Trophoblast cell (in vitro differentiated cells and primary cell): ENCODE results near the gene CTSA.

ENCODE experiments used
- DNase-seq, 2 donors: peaks; one replicate each; pipeline ENCODE4 v3.0.0-alpha.2; 2016
- H2AFZ ChIP-seq: 2 replicates; pipeline ENCODE4 v1.6.1; 2013; ENCODE audit warnings: low read length, moderate library complexity, mild to moderate bottlenecking; ENCODE audit not compliant: insufficient read depth, poor library complexity
- H2AK5ac ChIP-seq: 2 replicates; pipeline ENCODE4 v1.6.1; 2013; ENCODE audit warnings: mild to moderate bottlenecking, low read length
- H2BK120ac ChIP-seq: 2 replicates; pipeline ENCODE4 v1.6.1; 2013; ENCODE audit warnings: low read length, mild to moderate bottlenecking, moderate library complexity; ENCODE audit not compliant: insufficient read depth, poor library complexity
- H2BK12ac ChIP-seq: 2 replicates; pipeline ENCODE4 v1.6.1; 2013; ENCODE audit warnings: mild to moderate bottlenecking, low read length, moderate library complexity
- H2BK5ac ChIP-seq: 2 replicates; pipeline ENCODE4 v1.6.1; 2013; ENCODE audit warnings: low read length, low read depth, moderate library complexity, mild to moderate bottlenecking; ENCODE audit not compliant: poor library complexity
- H3K14ac ChIP-seq: 2 replicates; pipeline ENCODE4 v1.6.1; 2013; ENCODE audit warnings: mild to moderate bottlenecking, low read length
- H3K18ac ChIP-seq: 2 replicates; pipeline ENCODE4 v1.6.1; 2013; ENCODE audit warnings: mild to moderate bottlenecking, low read length
- H3K23ac ChIP-seq: 2 replicates; pipeline ENCODE4 v1.6.1; 2013; ENCODE audit warnings: low read length
- H3K27ac ChIP-seq: 2 replicates; pipeline ENCODE4 v1.5.1; 2013; ENCODE audit warnings: low read depth, mild to moderate bottlenecking, inconsistent platforms, low read length, moderate library complexity
- H3K27me3 ChIP-seq: 2 replicates; pipeline ENCODE4 v1.6.1; 2013; ENCODE audit warnings: inconsistent platforms, mild to moderate bottlenecking, low read length, moderate library complexity; ENCODE audit not compliant: insufficient read depth
- H3K36me3 ChIP-seq, 2 experiments: 1 replicate in 1 of 2; 2 replicates in 1 of 2; pipeline ENCODE4 v1.6.1; 2013; ENCODE audit warnings: low read length in 2 of 2, mild to moderate bottlenecking in 2 of 2, moderate library complexity in 1 of 2; ENCODE audit not compliant: insufficient read depth in 2 of 2, control insufficient read depth in 1 of 2
- H3K4ac ChIP-seq: 2 replicates; pipeline ENCODE4 v1.6.1; 2013; ENCODE audit warnings: low read depth, mild to moderate bottlenecking, low read length, moderate library complexity
- H3K4me1 ChIP-seq, 2 experiments: 1 replicate in 1 of 2; 2 replicates in 1 of 2; pipeline ENCODE4 v1.6.1; 2013; ENCODE audit warnings: low read length in 2 of 2, mild to moderate bottlenecking in 2 of 2, moderate library complexity in 1 of 2; ENCODE audit not compliant: insufficient read depth in 2 of 2, control insufficient read depth in 1 of 2
- H3K4me2 ChIP-seq: 2 replicates; pipeline ENCODE4 v1.6.1; 2013; ENCODE audit warnings: inconsistent platforms, mild to moderate bottlenecking, low read length, moderate library complexity
- H3K4me3 ChIP-seq: 2 replicates; pipeline ENCODE4 v1.5.1; 2013; ENCODE audit warnings: mild to moderate bottlenecking, low read depth, low read length, inconsistent platforms
- H3K79me1 ChIP-seq: one replicate; pipeline ENCODE4 v1.6.1; 2013; ENCODE audit warnings: low read length
- H3K79me2 ChIP-seq: 2 replicates; pipeline ENCODE4 v1.6.1; 2013; ENCODE audit warnings: low read length, mild to moderate bottlenecking; ENCODE audit not compliant: control insufficient read depth, insufficient read depth, poor library complexity
- H3K9ac ChIP-seq: 2 replicates; pipeline ENCODE4 v1.6.1; 2013; ENCODE audit warnings: mild to moderate bottlenecking, low read length
- H3K9me3 ChIP-seq: 2 replicates; pipeline ENCODE4 v1.6.1; 2013; ENCODE audit warnings: low read depth, mild to moderate bottlenecking, control low read depth, inconsistent platforms, low read length; ENCODE audit not compliant: insufficient read depth
- H4K12ac ChIP-seq: 2 replicates; pipeline ENCODE4 v1.6.1; 2013; ENCODE audit warnings: low read depth, mild to moderate bottlenecking, low read length, moderate library complexity
- H4K8ac ChIP-seq: 2 replicates; pipeline ENCODE4 v1.6.1; 2013; ENCODE audit warnings: low read depth, mild to moderate bottlenecking, low read length, moderate library complexity
- H4K91ac ChIP-seq: one replicate; pipeline ENCODE4 v1.6.1; 2013; ENCODE audit warnings: low read depth, mild to moderate bottlenecking, low read length, moderate library complexity
- WGBS: extraction: QIAGEN DNeasy Blood & Tissue Kit; methylation state at CpG from one replicate; pipeline ENCODE4 v1.1.7; 2013; ENCODE audit warnings: missing lambda C conversion rate; ENCODE audit not compliant: insufficient read length, insufficient coverage; ENCODE audit errors: extremely low coverage; 5-methylcytosine and 5-hydroxymethylcytosine counted together

Gene CTSA

GRCh38 chr20:45850926-45851325, 40.2 kb upstream of the CTSA start:
- Histone ChIP-seq H3K18ac (no peak overlapping the region), H3K23ac (no peak overlapping the region), H2BK5ac (no peak overlapping the region), H3K4me2 (no peak overlapping the region), H3K27ac (no peak overlapping the region), H3K9me3 (no peaks in the 10 kb centered on the region), H2BK12ac (no peak overlapping the region), H3K4me1 (no peaks in the 10 kb centered on the region), H4K12ac (no peak overlapping the region), H3K14ac (no peak overlapping the region), H3K79me2 (no peaks in the 10 kb centered on the region), H2AFZ (no peak overlapping the region), H3K9ac (no peak overlapping the region), H4K91ac (no peak overlapping the region), H3K79me1 (no peaks in the 10 kb centered on the region), H2AK5ac (no peak overlapping the region), H3K4me3 (no peak overlapping the region), H3K27me3 (no peaks in the 10 kb centered on the region), H3K4ac (no peak overlapping the region), H2BK120ac (no peak overlapping the region), H4K8ac (no peak overlapping the region), H3K36me3 (peaks cover 6 to 15% of the 10 kb centered on the region in 2 experiments)
- no CpG with 5 or more reads among the region's 1 CpG for WGBS
- no peak for DNase-seq

GRCh38 chr20:45851501-45851900, 39.6 kb upstream of the CTSA start:
- Histone ChIP-seq H3K9me3 (no peaks in the 10 kb centered on the region), H3K27ac (no peak overlapping the region), H4K12ac (no peak overlapping the region), H3K14ac (no peak overlapping the region), H3K4ac (no peak overlapping the region), H2BK120ac (no peak overlapping the region), H3K27me3 (no peaks in the 10 kb centered on the region), H2AK5ac (no peak overlapping the region), H2BK5ac (no peak overlapping the region), H3K4me3 (no peak overlapping the region), H3K79me2 (no peaks in the 10 kb centered on the region), H3K4me2 (no peak overlapping the region), H2BK12ac (no peak overlapping the region), H3K23ac (no peak overlapping the region), H3K4me1 (no peaks in the 10 kb centered on the region), H4K8ac (no peak overlapping the region), H3K18ac (no peak overlapping the region), H4K91ac (no peak overlapping the region), H3K36me3 (peaks cover 6 to 13% of the 10 kb centered on the region in 2 experiments), H2AFZ (no peak overlapping the region), H3K9ac (no peak overlapping the region), H3K79me1 (no peaks in the 10 kb centered on the region)
- DNase-seq: no peak

- Histone ChIP-seq H4K8ac (no peak overlapping the region), H2BK12ac (no peak overlapping the region), H3K79me2 (peaks cover 1% of the 10 kb centered on the region), H3K27ac (no peak overlapping the region), H3K4me3 (no peak overlapping the region), H3K4me2 (no peak overlapping the region), H3K9me3 (no peaks in the 10 kb centered on the region), H2AK5ac (no peak overlapping the region), H3K36me3 (peaks cover 5 to 12% of the 10 kb centered on the region in 2 experiments), H3K9ac (no peak overlapping the region), H3K27me3 (no peaks in the 10 kb centered on the region), H2BK5ac (no peak overlapping the region), H3K4me1 (peaks cover 0 to 3% of the 10 kb centered on the region in 2 experiments), H3K14ac (no peak overlapping the region), H4K12ac (no peak overlapping the region), H2AFZ (no peak overlapping the region), H3K4ac (no peak overlapping the region), H2BK120ac (no peak overlapping the region), H3K23ac (no peak overlapping the region), H3K18ac (no peak overlapping the region), H4K91ac (no peak overlapping the region), H3K79me1 (peaks cover 2% of the 10 kb centered on the region)
- WGBS: no CpG with 5 or more reads among the region's 6 CpGs
- no peak for DNase-seq
These were observed 38.8 kb upstream of the CTSA start for GRCh38 chr20:45852326-45852725.

GRCh38 chr20:45853484-45853883, 37.7 kb upstream of the CTSA start:
- Histone ChIP-seq H3K9ac (no peak overlapping the region), H2BK5ac (no peak overlapping the region), H3K79me1 (peaks cover 5% of the 10 kb centered on the region), H2BK12ac (no peak overlapping the region), H2AFZ (no peak overlapping the region), H4K8ac (no peak overlapping the region), H3K36me3 (peaks cover 2 to 9% of the 10 kb centered on the region in 2 experiments), H3K9me3 (no peaks in the 10 kb centered on the region), H3K4me3 (no peak overlapping the region), H3K27ac (no peak overlapping the region), H3K79me2 (peaks cover 1% of the 10 kb centered on the region), H3K23ac (no peak overlapping the region), H3K14ac (no peak overlapping the region), H4K12ac (no peak overlapping the region), H3K27me3 (no peaks in the 10 kb centered on the region), H3K4me2 (no peak overlapping the region), H3K18ac (no peak overlapping the region), H3K4me1 (peaks cover 3 to 5% of the 10 kb centered on the region in 2 experiments), H2AK5ac (no peak overlapping the region), H2BK120ac (no peak overlapping the region), H4K91ac (no peak overlapping the region), H3K4ac (no peak overlapping the region)
- DNase-seq: no peak
- no CpG with 5 or more reads among the region's 2 CpGs for WGBS
